ENCODE results near the gene MTOR. TPM values are rescaled to one million over a fixed set of nuclear protein-coding genes. Genes with fewer than 3 reads are reported as not detected.

Gene MTOR
- total and polyA plus RNA-seq, 2 experiments from 2014 or later, result 17.2 to 37.7 TPM

GRCh38 chr1:11058595-11059154, 203.7 kb downstream of the MTOR start:
- H3K36me3 ChIP-seq (replicated peaks; ENCODE audit: insufficient read depth, low read depth), result no peaks in the 10 kb centered on the region
- H3K9me3 ChIP-seq (ENCODE audit: low read depth), result no peaks in the 10 kb centered on the region
- peaks cover 20% of the 10 kb centered on the region for H3K79me2 ChIP-seq
- H4K20me1 ChIP-seq (ENCODE audit: insufficient read depth, poor library complexity, severe bottlenecking), result no peaks in the 10 kb centered on the region
- H3K4me1 ChIP-seq (ENCODE audit: insufficient read depth), result peaks cover 8% of the 10 kb centered on the region
- peak overlapping the region; percentile 98 for H3K4me3 ChIP-seq
- TF ChIP-seq EZH2phosphoT487 (IDR thresholded peaks at IDR 0.05; ENCODE audit: low read depth, severe bottlenecking, unreplicated experiment), result no peak
- no peak for TF ChIP-seq EZH2 (IDR thresholded peaks at IDR 0.05; ENCODE audit: borderline replicate concordance)
- TF ChIP-seq CTCF (IDR thresholded peaks at IDR 0.05; ENCODE audit: poor library complexity), result no peak
- no peaks in the 10 kb centered on the region for H3K9me2 ChIP-seq (replicated peaks; ENCODE audit: insufficient read depth)
- WGBS (ENCODE audit: low lambda C conversion rate, missing lambda C conversion rate), result 55% methylated on average over 28 of the region's 28 CpGs
- H3K27ac ChIP-seq, result no peak overlapping the region
- H2AFZ ChIP-seq, result peak overlapping the region; percentile 89
- H3K4me2 ChIP-seq, result peak overlapping the region; percentile 98
- DNase-seq (ENCODE audit: low spot score), result no peak
- no peaks in the 10 kb centered on the region for H3K27me3 ChIP-seq

- H3K79me2 ChIP-seq, result peaks cover 20% of the 10 kb centered on the region
- no peak overlapping the region for H2AFZ ChIP-seq
- TF ChIP-seq CTCF (IDR thresholded peaks at IDR 0.05; ENCODE audit: poor library complexity) (no peak), EZH2phosphoT487 (IDR thresholded peaks at IDR 0.05; ENCODE audit: low read depth, severe bottlenecking, unreplicated experiment) (no peak), EZH2 (IDR thresholded peaks at IDR 0.05; ENCODE audit: borderline replicate concordance) (no peak)
- H3K9me3 ChIP-seq (ENCODE audit: low read depth), result no peaks in the 10 kb centered on the region
- no peaks in the 10 kb centered on the region for H3K27me3 ChIP-seq
- 95% methylated on average over 14 of the region's 14 CpGs for WGBS (ENCODE audit: low lambda C conversion rate, missing lambda C conversion rate)
- H3K27ac ChIP-seq, result no peak overlapping the region
- DNase-seq (ENCODE audit: low spot score), result no peak
- no peak overlapping the region for H3K4me2 ChIP-seq
- H3K4me1 ChIP-seq (ENCODE audit: insufficient read depth), result peaks cover 8% of the 10 kb centered on the region
- no peaks in the 10 kb centered on the region for H3K36me3 ChIP-seq (replicated peaks; ENCODE audit: insufficient read depth, low read depth)
- no peaks in the 10 kb centered on the region for H3K9me2 ChIP-seq (replicated peaks; ENCODE audit: insufficient read depth)
- no peak overlapping the region for H3K4me3 ChIP-seq
- no peaks in the 10 kb centered on the region for H4K20me1 ChIP-seq (ENCODE audit: insufficient read depth, poor library complexity, severe bottlenecking)
These were observed 204.3 kb downstream of the MTOR start for GRCh38 chr1:11058026-11058425.

DNA sequence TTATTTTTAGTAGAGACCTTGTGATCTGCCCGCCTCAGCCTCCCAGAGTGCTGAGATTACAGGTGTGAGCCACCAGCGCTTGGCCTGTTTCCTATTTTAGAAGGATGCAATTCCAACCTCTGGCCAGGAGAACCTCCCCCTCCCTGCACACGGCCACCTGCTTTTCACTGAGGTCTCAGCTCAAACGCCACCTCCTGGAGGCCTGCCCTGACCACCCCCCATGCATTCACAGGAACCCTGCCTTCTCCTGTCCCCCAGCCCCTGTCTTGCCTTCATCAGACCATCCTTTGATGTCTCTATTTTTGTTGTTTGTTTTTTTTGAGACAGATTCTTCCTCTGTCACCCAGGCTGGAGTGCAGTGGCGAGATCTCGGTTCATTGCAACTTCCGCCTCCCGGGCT, 204.9 kb downstream of the MTOR start:
- WGBS (ENCODE audit: low lambda C conversion rate, missing lambda C conversion rate), result 98% methylated on average over 8 of the region's 8 CpGs
- Histone ChIP-seq H2AFZ (no peak overlapping the region), H3K9me3 (ENCODE audit: low read depth) (no peaks in the 10 kb centered on the region), H3K79me2 (peaks cover 20% of the 10 kb centered on the region), H3K36me3 (replicated peaks; ENCODE audit: insufficient read depth, low read depth) (no peaks in the 10 kb centered on the region), H4K20me1 (ENCODE audit: insufficient read depth, poor library complexity, severe bottlenecking) (no peaks in the 10 kb centered on the region), H3K4me1 (ENCODE audit: insufficient read depth) (peaks cover 8% of the 10 kb centered on the region), H3K4me3 (no peak overlapping the region), H3K9me2 (replicated peaks; ENCODE audit: insufficient read depth) (no peaks in the 10 kb centered on the region), H3K27me3 (no peaks in the 10 kb centered on the region), H3K4me2 (no peak overlapping the region), H3K27ac (no peak overlapping the region)
- no peak for TF ChIP-seq EZH2phosphoT487 (IDR thresholded peaks at IDR 0.05; ENCODE audit: low read depth, severe bottlenecking, unreplicated experiment)
- DNase-seq (ENCODE audit: low spot score), result no peak

Small RNA genes lying within 50 kb of the gene (small RNA-seq; reads per million reads assigned to genes)
- gene RNU6-291P (not detected), gene RNU6-537P (not detected), gene RPL39P6 (not detected)

Other genes starting within 250 kb of the MTOR start
- gene TARDBP, start 249.9 kb downstream of the MTOR start, total RNA-seq, result 78.0 and 80.0 TPM in 2 replicates
- 129 and 130 TPM in 2 replicates for gene TARDBP, start 249.9 kb downstream of the MTOR start, polyA plus RNA-seq
- gene MASP2, start 215.3 kb downstream of the MTOR start, total RNA-seq, result 1.0 and 3.3 TPM in 2 replicates
- gene MASP2, start 215.3 kb downstream of the MTOR start, polyA plus RNA-seq, result 9.5 and 16.6 TPM in 2 replicates
- 22.7 and 28.6 TPM in 2 replicates for gene SRM, start 202.5 kb downstream of the MTOR start, total RNA-seq
- gene SRM, start 202.5 kb downstream of the MTOR start, polyA plus RNA-seq, result 186 and 207 TPM in 2 replicates
- 42.0 and 47.0 TPM in 2 replicates for gene EXOSC10, start 162.7 kb downstream of the MTOR start, total RNA-seq
- 44.2 and 47.2 TPM in 2 replicates for gene EXOSC10, start 162.7 kb downstream of the MTOR start, polyA plus RNA-seq
- 19.7 and 25.6 TPM in 2 replicates for gene ANGPTL7, start 73.2 kb downstream of the MTOR start, total RNA-seq
- gene ANGPTL7, start 73.2 kb downstream of the MTOR start, polyA plus RNA-seq, result 37.2 and 50.5 TPM in 2 replicates
- gene UBIAD1, start 10.6 kb upstream of the MTOR start, total RNA-seq, result 9.1 and 9.8 TPM in 2 replicates
- 15.5 and 18.3 TPM in 2 replicates for gene UBIAD1, start 10.6 kb upstream of the MTOR start, polyA plus RNA-seq
- 0.08 and 0.10 TPM in 2 replicates for gene DISP3, start 216.6 kb upstream of the MTOR start, total RNA-seq
- gene DISP3, start 216.6 kb upstream of the MTOR start, polyA plus RNA-seq, result 0.34 TPM in 1 of 2 replicates, not detected in the other